IMR-90 (cell line): ENCODE measurements around the gene BAZ2B.

Experiments used
- CEBPB ChIP-seq: IDR thresholded peaks from 2 replicates; pipeline ENCODE4 v1.6.1; 2012; ENCODE audit warnings: low read depth, low read length, improper control_type of control experiment
- CHD1 ChIP-seq: IDR thresholded peaks from 2 replicates; pipeline ENCODE4 v1.6.1; 2012; ENCODE audit warnings: low read depth, low read length, improper control_type of control experiment
- CTCF ChIP-seq: conservative IDR thresholded peaks from 2 replicates; pipeline ENCODE4 v1.5.1; 2012; ENCODE audit warnings: mild to moderate bottlenecking, low read depth, low read length, improper control_type of control experiment
- MAFK ChIP-seq: IDR thresholded peaks from 2 replicates; pipeline ENCODE4 v1.6.1; 2012; ENCODE audit warnings: low read depth, low read length, improper control_type of control experiment
- MXI1 ChIP-seq: IDR thresholded peaks from 2 replicates; pipeline ENCODE4 v1.6.1; 2012; ENCODE audit warnings: low read depth, mild to moderate bottlenecking, low read length, moderate library complexity, borderline replicate concordance
- NFE2L2 ChIP-seq: fragments of 150-350 bp; IDR thresholded peaks from 2 replicates; pipeline ENCODE4 v1.6.1; 2016; ENCODE audit warnings: low read depth, mild to moderate bottlenecking, low read length
- POLR2A ChIP-seq: IDR thresholded peaks from 2 replicates; pipeline ENCODE4 v1.6.1; 2012; ENCODE audit warnings: mild to moderate bottlenecking, low read depth, low read length
- RAD21 ChIP-seq: IDR thresholded peaks from 2 replicates; pipeline ENCODE4 v1.6.1; 2012; ENCODE audit warnings: low read length, improper control_type of control experiment
- RCOR1 ChIP-seq: IDR thresholded peaks from 2 replicates; pipeline ENCODE4 v1.6.1; 2012; ENCODE audit warnings: mild to moderate bottlenecking, low read length, improper control_type of control experiment; ENCODE audit not compliant: insufficient replicate concordance
- RFX5 ChIP-seq: IDR thresholded peaks from 2 replicates; pipeline ENCODE4 v1.8.0; 2012; ENCODE audit warnings: low read depth, mild to moderate bottlenecking, low read length, moderate library complexity
- SMC3 ChIP-seq: fragments of 150-350 bp; IDR thresholded peaks from 2 replicates; pipeline ENCODE4 v1.6.1; 2016; ENCODE audit warnings: low read depth, mild to moderate bottlenecking, antibody characterized with exemption, low read length, moderate library complexity
- USF2 ChIP-seq: fragments of 150-350 bp; IDR thresholded peaks from 2 replicates; pipeline ENCODE4 v1.6.1; 2017; ENCODE audit warnings: mild to moderate bottlenecking, antibody characterized with exemption, low read length, low read depth

- TF ChIP-seq RAD21 (no peak), CTCF (no peak), SMC3 (no peak), CEBPB (no peak), USF2 (no peak), MAFK (no peak), CHD1 (no peak), NFE2L2 (no peak), RFX5 (no peak), MXI1 (no peak), RCOR1 (no peak), POLR2A (no peak)
These were observed 206.1 kb downstream of the BAZ2B start for GRCh38 chr2:159410276-159410675.
